Measurements from ENCODE around the gene TMEM267.
A peak's percentile ranks its signal among the peaks of the same experiment; 100 is the strongest.
"Not testable (repeated sequence)": the region's sequence is repeated elsewhere in the genome, so short reads cannot be mapped to it uniquely, and the experiment has no call there.

TMEM267 gene

GRCh38 chr5:43402524-43403066 is 81.1 kb downstream of the TMEM267 start:
- DNase-seq: not testable (repeated sequence)

DNA sequence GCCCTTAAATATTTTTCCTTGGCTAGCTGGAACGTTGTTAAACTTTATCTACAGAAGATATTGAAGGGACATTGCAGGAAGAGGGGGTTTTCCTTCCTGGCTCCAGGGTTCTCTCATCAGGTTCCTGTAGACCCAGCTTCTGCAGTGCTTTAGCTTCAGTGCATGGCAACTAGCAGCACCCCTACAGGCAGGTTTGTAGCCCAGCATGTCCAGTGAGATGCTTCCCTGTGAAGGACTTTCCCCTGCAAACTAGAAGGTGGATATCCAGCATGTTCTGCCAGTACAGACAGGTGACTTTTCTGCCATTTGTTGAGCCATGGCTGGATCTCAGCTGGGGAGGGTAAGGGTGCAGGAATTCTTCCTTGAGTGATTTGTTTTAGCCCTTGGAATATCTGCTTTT is 81.8 kb downstream of the TMEM267 start:
- DNase-seq: no peak

- no peak for DNase-seq
Observed at GRCh38 chr5:43400082-43400481, 83.6 kb downstream of the TMEM267 start.

GRCh38 chr5:43396762-43397304 is 86.8 kb downstream of the TMEM267 start:
- peak; percentile 26 for DNase-seq
